SK-N-SH (cell line): ENCODE measurements around the gene EEF1AKMT3. TPM values are rescaled to one million over a fixed set of nuclear protein-coding genes. Genes with fewer than 3 reads are reported as not detected.

Source experiments
- CTCF ChIA-PET: fragments of 300-600, 350-600 bp; formaldehyde crosslinking; extraction: SDS; loops from one replicate; lab custom pipeline; 2021; lab: Yijun Ruan, JAX
- POLR2A ChIA-PET: fragments of 350-600 bp; sonication (Branson Sonifier 250); formaldehyde crosslinking; extraction: SDS; loops from one replicate; lab custom pipeline; 2020; ENCODE audit warnings: antibody characterized with exemption, inconsistent platforms; lab: Yijun Ruan, JAX
- DNase-seq: peaks from one replicate; pipeline ENCODE4 v3.0.0; 2012
- H2AFZ ChIP-seq: fragments of 200-600 bp; sonication (generic); 2 replicates; pipeline ENCODE4 v1.8.1; 2016; ENCODE audit warnings: antibody characterized with exemption, mild to moderate bottlenecking, low read depth
- H3F3A ChIP-seq: fragments of 200-600 bp; sonication (generic); replicated peaks from 2 replicates; pipeline ENCODE3; 2016; ENCODE audit warnings: antibody characterized with exemption, mild to moderate bottlenecking; ENCODE audit not compliant: insufficient read depth
- H3K27ac ChIP-seq, 2 experiments: fragments of 200-500 bp in 1 of 2; fragments of 200-600 bp in 1 of 2; sonication (Bioruptor generic) in 1 of 2; sonication (generic), shearing (Covaris generic) in 1 of 2; 2 replicates each; pipeline versions ENCODE4 v1.5.1 to v1.6.1; 2014 to 2016; ENCODE audit warnings: low read depth in 2 of 2, inconsistent platforms in 1 of 2, low read length in 1 of 2, mild to moderate bottlenecking in 1 of 2, mixed read lengths in 1 of 2
- H3K27me3 ChIP-seq: fragments of 200-600 bp; sonication (generic), shearing (Covaris generic); 2 replicates; pipeline ENCODE4 v1.6.1; 2016; ENCODE audit warnings: mixed run types; ENCODE audit not compliant: insufficient read depth
- H3K36me3 ChIP-seq, 2 experiments: fragments of 200-500 bp in 1 of 2; fragments of 200-600 bp in 1 of 2; sonication (Bioruptor generic) in 1 of 2; sonication (generic) in 1 of 2; replicated peaks in 1 of 2; 2 replicates each; pipeline versions ENCODE3 to v1.5.1; 2014 to 2016; ENCODE audit warnings: low read length in 1 of 2, mild to moderate bottlenecking in 1 of 2; ENCODE audit not compliant: insufficient read depth in 2 of 2, control insufficient read depth in 1 of 2
- H3K4me1 ChIP-seq, 2 experiments: fragments of 200-500 bp in 1 of 2; fragments of 200-600 bp in 1 of 2; sonication (Bioruptor generic) in 1 of 2; sonication (generic), shearing (Covaris generic) in 1 of 2; 2 replicates each; pipeline versions ENCODE4 v1.5.1 to v1.6.1; 2014 to 2016; ENCODE audit warnings: low read depth in 1 of 2, low read length in 1 of 2, mixed run types in 1 of 2; ENCODE audit not compliant: insufficient read depth in 2 of 2, control insufficient read depth in 1 of 2
- H3K4me2 ChIP-seq: fragments of 200-600 bp; sonication (generic), shearing (Covaris generic); 2 replicates; pipeline ENCODE4 v1.6.1; 2017; ENCODE audit warnings: mixed run types
- H3K4me3 ChIP-seq, 2 experiments: fragments of 200-500 bp in 1 of 2; fragments of 200-600 bp in 1 of 2; sonication (Bioruptor generic) in 1 of 2; sonication (generic), shearing (Covaris generic) in 1 of 2; 2 replicates each; pipeline versions ENCODE4 v1.5.1 to v1.8.1; 2014 to 2016; ENCODE audit warnings: low read depth in 2 of 2, inconsistent platforms in 1 of 2, low read length in 1 of 2, mild to moderate bottlenecking in 1 of 2, mixed read lengths in 1 of 2, moderate library complexity in 1 of 2
- H3K79me2 ChIP-seq: fragments of 200-600 bp; sonication (generic); 2 replicates; pipeline ENCODE4 v1.8.1; 2017; ENCODE audit warnings: mild to moderate bottlenecking; ENCODE audit not compliant: insufficient read depth
- H3K9ac ChIP-seq: fragments of 200-600 bp; sonication (generic); 2 replicates; pipeline ENCODE4 v1.6.1; 2017; ENCODE audit warnings: mixed run types
- H3K9me2 ChIP-seq: fragments of 200-600 bp; sonication (generic); 2 replicates; pipeline ENCODE4 v1.6.1; 2017; ENCODE audit warnings: mixed run types
- H3K9me3 ChIP-seq: fragments of 200-600 bp; sonication (generic); 2 replicates; pipeline ENCODE4 v1.6.1; 2017; ENCODE audit warnings: mixed run types, mild to moderate bottlenecking, moderate library complexity
- H4K20me1 ChIP-seq: fragments of 200-600 bp; sonication (generic); 2 replicates; pipeline ENCODE4 v1.6.1; 2017; ENCODE audit warnings: mild to moderate bottlenecking, mixed run types; ENCODE audit not compliant: insufficient read depth
- CHD2 ChIP-seq: fragments of 150-350 bp; IDR thresholded peaks from 2 replicates; pipeline ENCODE4 v1.6.1; 2018; ENCODE audit warnings: low read length; ENCODE audit not compliant: partially characterized antibody
- FOSL2 ChIP-seq: IDR thresholded peaks from 2 replicates; pipeline ENCODE4 v1.4.0; 2012; ENCODE audit warnings: low read depth, mild to moderate bottlenecking, moderate library complexity, borderline replicate concordance
- FOXJ3 ChIP-seq: sonication (generic); formaldehyde crosslinking; IDR thresholded peaks from 2 replicates; pipeline ENCODE4 v1.5.1; 2020; ENCODE audit warnings: mild to moderate bottlenecking, missing genetic modification reagents
- GATA2 ChIP-seq: sonication (generic); formaldehyde crosslinking; IDR thresholded peaks from 2 replicates; pipeline ENCODE4 v1.5.0; 2020; ENCODE audit warnings: mild to moderate bottlenecking, missing genetic modification reagents
- MXI1 ChIP-seq: IDR thresholded peaks from 2 replicates; pipeline ENCODE4 v1.6.1; 2012; ENCODE audit warnings: mild to moderate bottlenecking, low read depth, low read length, improper control_type of control experiment
- NRF1 ChIP-seq: IDR thresholded peaks from 2 replicates; pipeline ENCODE4 v1.6.1; 2012; ENCODE audit warnings: low read depth, mild to moderate bottlenecking, low read length
- RAD21 ChIP-seq: IDR thresholded peaks from 2 replicates; pipeline ENCODE4 v1.6.1; 2012; ENCODE audit warnings: mild to moderate bottlenecking, low read length
- RXRA ChIP-seq: IDR thresholded peaks from 2 replicates; pipeline ENCODE4 v1.4.0; 2012; ENCODE audit warnings: low read depth, mild to moderate bottlenecking, borderline replicate concordance
- TEAD4 ChIP-seq: IDR thresholded peaks from 2 replicates; pipeline ENCODE4 v1.4.0; 2012; ENCODE audit warnings: mild to moderate bottlenecking, borderline replicate concordance; ENCODE audit not compliant: insufficient read depth
- WGBS: methylation state at CpG from one replicate; pipeline ENCODE4 v1.1.6; 2017; ENCODE audit warnings: low lambda C conversion rate; 5-methylcytosine and 5-hydroxymethylcytosine counted together
- polyA plus RNA-seq, 3 experiments: library from polyadenylated mRNA; depleted of rRNA; stranded (reverse); fragments of >200 nt; gene quantifications; 2 replicates each; pipeline ENCODE4 v1.2.3, GENCODE V29; 2012
- TF ChIP-seq, protein P1 (sequence below): IDR thresholded peaks from 2 replicates; pipeline ENCODE4 v1.4.0; 2012; ENCODE audit warnings: low read depth, borderline replicate concordance
- TF ChIP-seq, protein P2 (sequence below): fragments of 150-350 bp; IDR thresholded peaks from 2 replicates; pipeline ENCODE4 v1.6.1; 2017; ENCODE audit warnings: antibody characterized with exemption, low read length, low read depth, borderline replicate concordance

EEF1AKMT3 gene
- polyA plus RNA-seq, 1 of the 3 experiments (the other 2 are of a cell fraction): 10.3 TPM

DNA sequence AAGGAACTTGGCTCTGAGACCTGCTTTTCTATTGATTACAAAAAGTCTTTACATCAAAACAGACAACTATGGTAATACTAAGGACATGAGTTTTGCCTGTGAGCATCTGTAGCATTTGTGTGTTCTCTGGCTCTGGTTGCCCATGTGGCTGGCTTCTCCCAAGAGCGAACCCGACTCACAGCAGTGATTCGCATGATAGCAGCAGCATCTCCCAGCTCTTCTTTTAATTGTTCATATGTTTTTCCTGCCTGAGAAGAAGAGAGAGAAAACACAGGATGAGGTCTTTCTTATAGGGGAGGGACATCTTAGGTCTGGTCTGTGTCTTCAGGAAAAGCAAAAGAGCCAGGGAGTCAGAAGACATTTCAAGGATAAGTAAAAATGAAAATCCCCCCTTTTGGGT, 28.6 kb downstream of the EEF1AKMT3 start:
- H3K4me2 ChIP-seq: no peak overlapping the region
- no peak overlapping the region for H3K27ac ChIP-seq
- H3K4me1 ChIP-seq: no peaks in the 10 kb centered on the region; a peak in 1 of 4 replicates
- H3K9me3 ChIP-seq: no peaks in the 10 kb centered on the region
- CTCF ChIA-PET: interaction anchor here (3.8 to 12.0 kb wide), 2 partner anchors 14 to 103 kb away, joined by 51 to 96 read pairs; partner anchors contain the start of gene AVIL
- no peak for DNase-seq
- H3K9ac ChIP-seq: no peak overlapping the region
- no peaks in the 10 kb centered on the region for H3K27me3 ChIP-seq
- peaks cover 7% of the 10 kb centered on the region for H3F3A ChIP-seq
- no peaks in the 10 kb centered on the region for H3K9me2 ChIP-seq
- 98% methylated on average over 3 of the region's 3 CpGs for WGBS
- H4K20me1 ChIP-seq: no peaks in the 10 kb centered on the region
- H3K4me3 ChIP-seq: no peak overlapping the region
- TF ChIP-seq, protein P1, sequence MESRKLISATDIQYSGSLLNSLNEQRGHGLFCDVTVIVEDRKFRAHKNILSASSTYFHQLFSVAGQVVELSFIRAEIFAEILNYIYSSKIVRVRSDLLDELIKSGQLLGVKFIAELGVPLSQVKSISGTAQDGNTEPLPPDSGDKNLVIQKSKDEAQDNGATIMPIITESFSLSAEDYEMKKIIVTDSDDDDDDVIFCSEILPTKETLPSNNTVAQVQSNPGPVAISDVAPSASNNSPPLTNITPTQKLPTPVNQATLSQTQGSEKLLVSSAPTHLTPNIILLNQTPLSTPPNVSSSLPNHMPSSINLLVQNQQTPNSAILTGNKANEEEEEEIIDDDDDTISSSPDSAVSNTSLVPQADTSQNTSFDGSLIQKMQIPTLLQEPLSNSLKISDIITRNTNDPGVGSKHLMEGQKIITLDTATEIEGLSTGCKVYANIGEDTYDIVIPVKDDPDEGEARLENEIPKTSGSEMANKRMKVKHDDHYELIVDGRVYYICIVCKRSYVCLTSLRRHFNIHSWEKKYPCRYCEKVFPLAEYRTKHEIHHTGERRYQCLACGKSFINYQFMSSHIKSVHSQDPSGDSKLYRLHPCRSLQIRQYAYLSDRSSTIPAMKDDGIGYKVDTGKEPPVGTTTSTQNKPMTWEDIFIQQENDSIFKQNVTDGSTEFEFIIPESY: no peak
- TF ChIP-seq, protein P2, sequence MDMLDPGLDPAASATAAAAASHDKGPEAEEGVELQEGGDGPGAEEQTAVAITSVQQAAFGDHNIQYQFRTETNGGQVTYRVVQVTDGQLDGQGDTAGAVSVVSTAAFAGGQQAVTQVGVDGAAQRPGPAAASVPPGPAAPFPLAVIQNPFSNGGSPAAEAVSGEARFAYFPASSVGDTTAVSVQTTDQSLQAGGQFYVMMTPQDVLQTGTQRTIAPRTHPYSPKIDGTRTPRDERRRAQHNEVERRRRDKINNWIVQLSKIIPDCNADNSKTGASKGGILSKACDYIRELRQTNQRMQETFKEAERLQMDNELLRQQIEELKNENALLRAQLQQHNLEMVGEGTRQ: no peak
- TF ChIP-seq RXRA: no peak
- TF ChIP-seq GATA2 (CRISPR knock-in tag): no peak
- TF ChIP-seq CHD2: no peak
- TF ChIP-seq RAD21: no peak
- no peak for TF ChIP-seq MXI1
- no peak for TF ChIP-seq FOSL2
- no peak for TF ChIP-seq FOXJ3 (CRISPR knock-in tag)
- no peak for TF ChIP-seq TEAD4
- H2AFZ ChIP-seq: no peak overlapping the region
- POLR2A ChIA-PET: no interaction called here
- peaks cover 39 to 63% of the 10 kb centered on the region in 2 experiments for H3K36me3 ChIP-seq
- H3K79me2 ChIP-seq: peaks cover 9% of the 10 kb centered on the region; the same call in 1 of the 2 replicates

DNA sequence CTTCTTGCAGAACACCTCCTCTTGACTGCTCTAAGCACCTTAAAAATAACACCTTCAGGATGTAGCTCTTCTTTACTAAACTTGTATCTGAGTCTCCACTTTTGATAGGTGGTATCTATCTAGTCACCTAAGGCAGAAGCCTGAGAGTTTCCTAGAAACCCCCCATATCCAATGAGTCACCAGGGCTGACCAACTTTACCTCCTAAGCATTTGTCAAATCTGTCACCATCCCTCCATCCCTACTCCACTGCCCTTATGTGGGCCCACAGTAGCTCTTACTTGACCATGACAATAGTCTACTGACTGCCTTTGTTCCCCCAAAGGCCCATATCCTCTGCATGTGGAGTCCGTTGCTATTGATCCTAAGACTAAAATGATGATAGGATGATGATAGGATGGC, 30.2 kb downstream of the EEF1AKMT3 start:
- Histone ChIP-seq H3K36me3 (peaks cover 27 to 60% of the 10 kb centered on the region in 2 experiments), H3K9me2 (no peaks in the 10 kb centered on the region), H3K4me1 (no peaks in the 10 kb centered on the region; a peak in 1 of 4 replicates), H3K27me3 (no peaks in the 10 kb centered on the region), H4K20me1 (no peaks in the 10 kb centered on the region), H3K79me2 (no peaks in the 10 kb centered on the region), H3F3A (peaks cover 7% of the 10 kb centered on the region), H3K9me3 (no peaks in the 10 kb centered on the region), H3K9ac (no peak overlapping the region), H2AFZ (no peak overlapping the region), H3K4me2 (no peak overlapping the region), H3K27ac (no peak overlapping the region), H3K4me3 (no peak overlapping the region)
- DNase-seq: no peak
- no peak for TF ChIP-seq NRF1
- ChIA-PET CTCF (interaction anchor here (0.8 to 12.0 kb wide), 20 partner anchors 9 to 104 kb away, joined by 3 to 96 read pairs (median 6); partner anchors contain the start of genes AVIL, CYP27B1 and TSFM), POLR2A (no interaction called here)
- 93% methylated on average over 1 of the region's 1 CpG for WGBS
